Fibroblast of the aortic adventitia (primary cell): ENCODE results near the gene MASP1. TPM values are rescaled to one million over a fixed set of nuclear protein-coding genes. Genes with fewer than 3 reads are reported as not detected.
A peak's percentile ranks its signal among the peaks of the same experiment; 100 is the strongest.

Source experiments
- DNase-seq: peaks from one replicate; pipeline ENCODE4 v3.0.0-alpha.2; 2010; ENCODE audit warnings: low read depth
- H3K4me3 ChIP-seq: 2 replicates; pipeline ENCODE4 v1.5.1; 2011; ENCODE audit warnings: low read depth, mild to moderate bottlenecking, control low read depth, low read length, moderate library complexity
- CTCF ChIP-seq: IDR thresholded peaks from 2 replicates; pipeline ENCODE4 v1.5.1; 2011; ENCODE audit warnings: mild to moderate bottlenecking, low read length, control low read depth, inconsistent platforms; ENCODE audit not compliant: insufficient read depth
- total RNA-seq: library from RNA; depleted of rRNA; stranded (reverse); fragments of >200 nt; gene quantifications from 2 replicates; pipeline ENCODE4 v1.2.3, GENCODE V29; 2012; ENCODE audit warnings: low replicate concordance

MASP1 gene
- total RNA-seq, 1 donor, result 19.2 TPM

- H3K4me3 ChIP-seq, result no peak overlapping the region
- TF ChIP-seq CTCF, result no peak
- no peak for DNase-seq
These were observed 34.1 kb upstream of the MASP1 start for GRCh38 chr3:187325632-187326031.

GRCh38 chr3:187323091-187323490 lies 31.6 kb upstream of the MASP1 start:
- no peak for DNase-seq
- no peak overlapping the region for H3K4me3 ChIP-seq
- no peak for TF ChIP-seq CTCF

- TF ChIP-seq CTCF, result no peak
- no peak for DNase-seq
- no peak overlapping the region for H3K4me3 ChIP-seq
These were observed 30.8 kb upstream of the MASP1 start for GRCh38 chr3:187322291-187322690.

GRCh38 chr3:187321766-187322165 lies 30.2 kb upstream of the MASP1 start:
- no peak for DNase-seq
- TF ChIP-seq CTCF, result no peak
- H3K4me3 ChIP-seq, result no peak overlapping the region

- TF ChIP-seq CTCF, result peak; percentile 94
- peak; percentile 73 for DNase-seq
- no peak overlapping the region for H3K4me3 ChIP-seq
These were observed 28.3 kb upstream of the MASP1 start for GRCh38 chr3:187319699-187320302.

GRCh38 chr3:187318819-187319616 lies 27.5 kb upstream of the MASP1 start:
- TF ChIP-seq CTCF, result peak; percentile 85
- H3K4me3 ChIP-seq, result peak overlapping the region; percentile 57
- peak; percentile 86 for DNase-seq
